Measurements from ENCODE around the gene SOX4. TPM values are rescaled to one million over a fixed set of nuclear protein-coding genes. Genes with fewer than 3 reads are reported as not detected.

SOX4 gene
- polyA plus RNA-seq, 1 donor, result 32.0 TPM

- Histone ChIP-seq H3K27ac (ENCODE audit: low read length) (no peak overlapping the region), H3K27me3 (ENCODE audit: control insufficient read depth, insufficient read depth, low read length) (no peaks in the 10 kb centered on the region), H3K4me1 (ENCODE audit: control insufficient read depth, insufficient read depth, low read length) (no peaks in the 10 kb centered on the region), H3K9me3 (ENCODE audit: control insufficient read depth, low read depth, low read length) (no peaks in the 10 kb centered on the region), H3K36me3 (ENCODE audit: control insufficient read depth, insufficient read depth, low read length) (no peaks in the 10 kb centered on the region), H3K4me3 (ENCODE audit: low read length) (no peak overlapping the region)
- 50% methylated on average over 2 of the region's 5 CpGs for WGBS (ENCODE audit: insufficient coverage, low lambda C conversion rate)
- DNase-seq, result no peak
Measured at GRCh38 chr6:21639316-21639715, 45.8 kb downstream of the SOX4 start.

All from large intestine (tissue), 3 donors.